Measurements from ENCODE around the gene TP53TG5. TPM values are rescaled to one million over a fixed set of nuclear protein-coding genes. Genes with fewer than 3 reads are reported as not detected.

The TP53TG5 gene
- total and polyA plus RNA-seq, 2 of the 8 experiments (the other 6 are each of a cell fraction or from before 2014, with no cell fraction given) = not detected

DNA sequence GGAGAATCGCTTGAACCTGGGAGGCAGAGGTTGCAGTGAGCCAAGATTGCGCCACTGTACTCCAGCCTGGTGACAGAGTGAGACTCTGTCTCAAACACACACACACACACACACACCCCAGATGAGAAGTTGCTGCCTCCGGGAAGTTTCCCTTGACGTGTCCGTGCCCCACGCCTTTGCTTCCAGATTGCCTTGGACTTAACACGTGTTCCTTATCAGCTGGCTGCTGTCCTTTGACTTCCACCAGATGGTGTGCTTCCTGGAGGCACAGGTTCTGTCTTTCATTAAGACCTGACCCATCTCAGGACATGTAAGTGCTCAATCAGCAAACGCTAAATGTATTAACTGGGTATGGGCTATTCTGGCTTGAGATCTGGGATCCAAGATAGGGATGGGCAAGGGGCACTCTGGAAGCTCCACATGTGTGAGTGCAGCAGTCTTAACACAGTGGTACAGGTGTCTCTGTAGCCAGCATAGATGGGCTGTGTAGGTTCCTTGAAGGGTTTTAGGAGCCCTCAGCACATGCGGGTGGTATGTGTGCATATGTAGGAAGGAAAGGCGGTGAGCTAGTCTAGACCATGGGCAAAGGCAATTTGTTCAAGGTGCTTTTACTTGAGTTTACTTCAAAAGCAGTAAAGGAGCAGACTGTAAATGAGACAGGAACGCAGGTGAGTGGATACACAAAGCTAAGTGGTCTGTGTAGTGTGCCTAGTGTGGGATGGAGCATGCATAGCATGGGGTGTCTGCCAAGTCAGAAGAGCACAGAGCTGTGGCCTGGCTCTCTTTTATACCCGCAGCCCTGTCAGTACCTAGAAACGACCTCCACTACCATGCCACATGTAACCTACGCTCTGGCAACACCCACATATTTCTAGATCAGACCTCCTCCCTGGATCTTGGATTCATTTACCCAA is 49.4 kb upstream of the TP53TG5 start:
- no peaks in the 10 kb centered on the region for H3K27me3 ChIP-seq (replicated peaks in 1 of 4; ENCODE audit: control insufficient read depth in 3 of 4, extremely low read depth in 1 of 4, insufficient read depth in 3 of 4, low read length in 3 of 4)
- no peak overlapping the region for H3K56ac ChIP-seq (replicated peaks; ENCODE audit: insufficient read length, low read depth, low read length)
- POLR2A ChIA-PET (ENCODE audit: partially characterized antibody) = interaction anchor here (0.7 to 2.5 kb wide), 10 partner anchors 8 to 90 kb away, joined by 3 to 6 read pairs (median 4); partner anchors contain the start of gene PIGT
- H2BK15ac ChIP-seq (ENCODE audit: low read length) = no peak overlapping the region
- H2BK12ac ChIP-seq (ENCODE audit: low read depth, low read length) = no peak overlapping the region
- no peak overlapping the region for H3K4me3 ChIP-seq (ENCODE audit: extremely low read depth in 1 of 4, insufficient read depth in 2 of 4, low read depth in 3 of 4, low read length in 4 of 4)
- H4K20me1 ChIP-seq (replicated peaks in 1 of 2; ENCODE audit: control insufficient read depth in 1 of 2, insufficient read depth in 2 of 2, low read length in 2 of 2) = peaks cover 2 to 3% of the 10 kb centered on the region in 2 experiments
- H4K5ac ChIP-seq (ENCODE audit: insufficient read length, low read depth, low read length) = no peak overlapping the region
- H3K4ac ChIP-seq (replicated peaks; ENCODE audit: insufficient read length, low read depth, low read length) = no peak overlapping the region
- H4K8ac ChIP-seq (ENCODE audit: extremely low read depth, insufficient read depth, low read length) = no peak overlapping the region
- no peak for DNase-seq (ENCODE audit: low read depth in 1 of 2, low spot score in 2 of 2)
- FAIRE-seq = no peak
- H3K18ac ChIP-seq (ENCODE audit: extremely low read depth, low read length) = no peak overlapping the region
- peaks cover 5 to 15% (median 8%) of the 10 kb centered on the region in 4 experiments; a peak in 6 of 8 replicates for H3K36me3 ChIP-seq (ENCODE audit: control insufficient read depth in 2 of 4, insufficient read depth in 4 of 4, low read length in 3 of 4)
- H3K23ac ChIP-seq (ENCODE audit: insufficient read length) = no peak overlapping the region
- H4K91ac ChIP-seq (replicated peaks; ENCODE audit: insufficient read length, low read length) = no peak overlapping the region
- H3K23me2 ChIP-seq (ENCODE audit: low read depth, low read length) = no peaks in the 10 kb centered on the region; the same call in 1 of the 2 replicates
- H2BK120ac ChIP-seq (replicated peaks; ENCODE audit: low read depth, low read length) = no peak overlapping the region
- no peak overlapping the region for H2AK5ac ChIP-seq (ENCODE audit: low read depth, low read length)
- H2BK5ac ChIP-seq (ENCODE audit: low read depth, low read length) = no peak overlapping the region
- no peak overlapping the region for H3K27ac ChIP-seq (ENCODE audit: low read depth, low read length)
- no peak overlapping the region for H2BK20ac ChIP-seq (ENCODE audit: low read length)
- no peak overlapping the region for H2AFZ ChIP-seq (ENCODE audit: low read length)
- H3K9me3 ChIP-seq (ENCODE audit: insufficient read depth in 2 of 2, low read depth in 1 of 2, low read length in 1 of 2) = no peaks in the 10 kb centered on the region
- H3K79me2 ChIP-seq (ENCODE audit: control insufficient read depth in 1 of 2, insufficient read depth in 2 of 2, low read length in 2 of 2) = no peaks in the 10 kb centered on the region
- H3K9ac ChIP-seq (replicated peaks in 1 of 4; ENCODE audit: extremely low read depth in 1 of 4, low read depth in 3 of 4, low read length in 3 of 4) = no peak overlapping the region
- no peak overlapping the region for H3K14ac ChIP-seq (ENCODE audit: insufficient read length)
- WGBS, 2 experiments (ENCODE audit: extremely low coverage in 1 of 2, insufficient coverage in 1 of 2, insufficient read length in 1 of 2, insufficient replicate concordance in 2 of 2, low coverage in 1 of 2, low lambda C conversion rate in 2 of 2, missing lambda C conversion rate in 1 of 2) = 88% methylated on average over 14 of the region's 14 CpGs; no CpG with 5 or more reads in 1 of the 2 experiments
- CTCF ChIA-PET (ENCODE audit: partially characterized antibody) = interaction anchor here (0.7 to 2.6 kb wide), 9 partner anchors 9 to 64 kb away, joined by 3 to 17 read pairs (median 6); partner anchors contain the start of genes PIGT and SYS1
- H3K4me2 ChIP-seq (ENCODE audit: insufficient read depth in 1 of 2, low read depth in 2 of 2, low read length in 2 of 2) = no peak overlapping the region
- no peaks in the 10 kb centered on the region for H3K79me1 ChIP-seq (ENCODE audit: low read depth, low read length)
- H3K4me1 ChIP-seq (replicated peaks in 1 of 4; ENCODE audit: control insufficient read depth in 3 of 4, insufficient read depth in 4 of 4, low read length in 3 of 4) = no peaks in the 10 kb centered on the region
- TF ChIP-seq JUN (IDR thresholded peaks at IDR 0.05; ENCODE audit: low read depth, low read length) = no peak

Measured in H1 (cell line).